Measurements from ENCODE around the gene ELP1.

ELP1 gene

GRCh38 chr9:108877524-108877923, 56.4 kb downstream of the ELP1 start:
- Histone ChIP-seq H3K36me3 (ENCODE audit: insufficient read depth, insufficient read length, low read length) (peaks cover 92% of the 10 kb centered on the region), H3K9me3 (ENCODE audit: insufficient read depth, low read length) (no peaks in the 10 kb centered on the region), H3K4me1 (ENCODE audit: insufficient read depth, insufficient read length) (no peaks in the 10 kb centered on the region), H3K27me3 (ENCODE audit: insufficient read depth, insufficient read length) (no peaks in the 10 kb centered on the region), H3K4me3 (ENCODE audit: insufficient read length, low read depth) (no peak overlapping the region), H3K9ac (ENCODE audit: insufficient read length, low read depth) (no peak overlapping the region)
- no peak for DNase-seq (ENCODE audit: low read depth, low spot score)
- TF ChIP-seq SUZ12 (IDR thresholded peaks at IDR 0.05; ENCODE audit: extremely low read depth, insufficient read depth, insufficient read length) (no peak), YY1 (IDR thresholded peaks at IDR 0.05; ENCODE audit: insufficient read depth, insufficient read length) (no peak), ZNF274 (IDR thresholded peaks at IDR 0.05; ENCODE audit: low read depth, low read length) (no peak)

- TF ChIP-seq YY1 (IDR thresholded peaks at IDR 0.05; ENCODE audit: insufficient read depth, insufficient read length): no peak
- no peak for TF ChIP-seq SUZ12 (IDR thresholded peaks at IDR 0.05; ENCODE audit: extremely low read depth, insufficient read depth, insufficient read length)
- no peak for TF ChIP-seq ZNF274 (IDR thresholded peaks at IDR 0.05; ENCODE audit: low read depth, low read length)
- no peaks in the 10 kb centered on the region for H3K9me3 ChIP-seq (ENCODE audit: insufficient read depth, low read length)
- DNase-seq (ENCODE audit: low read depth, low spot score): no peak
- no peak overlapping the region for H3K9ac ChIP-seq (ENCODE audit: insufficient read length, low read depth)
- H3K27me3 ChIP-seq (ENCODE audit: insufficient read depth, insufficient read length): no peaks in the 10 kb centered on the region
- H3K36me3 ChIP-seq (ENCODE audit: insufficient read depth, insufficient read length, low read length): peaks cover 87% of the 10 kb centered on the region
- no peaks in the 10 kb centered on the region for H3K4me1 ChIP-seq (ENCODE audit: insufficient read depth, insufficient read length)
- H3K4me3 ChIP-seq (ENCODE audit: insufficient read length, low read depth): no peak overlapping the region
Observed at GRCh38 chr9:108876425-108876824, 57.5 kb downstream of the ELP1 start.

- no peak overlapping the region for H3K4me3 ChIP-seq (ENCODE audit: insufficient read length, low read depth)
- DNase-seq (ENCODE audit: low read depth, low spot score): no peak
- TF ChIP-seq ZNF274 (IDR thresholded peaks at IDR 0.05; ENCODE audit: low read depth, low read length): no peak
- TF ChIP-seq YY1 (IDR thresholded peaks at IDR 0.05; ENCODE audit: insufficient read depth, insufficient read length): no peak
- no peak for TF ChIP-seq SUZ12 (IDR thresholded peaks at IDR 0.05; ENCODE audit: extremely low read depth, insufficient read depth, insufficient read length)
- H3K9me3 ChIP-seq (ENCODE audit: insufficient read depth, low read length): no peaks in the 10 kb centered on the region
- no peaks in the 10 kb centered on the region for H3K4me1 ChIP-seq (ENCODE audit: insufficient read depth, insufficient read length)
- H3K36me3 ChIP-seq (ENCODE audit: insufficient read depth, insufficient read length, low read length): peaks cover 79% of the 10 kb centered on the region
- H3K27me3 ChIP-seq (ENCODE audit: insufficient read depth, insufficient read length): no peaks in the 10 kb centered on the region
- no peak overlapping the region for H3K9ac ChIP-seq (ENCODE audit: insufficient read length, low read depth)
Observed at GRCh38 chr9:108874058-108874788, 59.7 kb downstream of the ELP1 start.

- DNase-seq (ENCODE audit: low read depth, low spot score): no peak
- Histone ChIP-seq H3K4me3 (ENCODE audit: insufficient read length, low read depth) (no peak overlapping the region), H3K27me3 (ENCODE audit: insufficient read depth, insufficient read length) (no peaks in the 10 kb centered on the region), H3K4me1 (ENCODE audit: insufficient read depth, insufficient read length) (no peaks in the 10 kb centered on the region), H3K9me3 (ENCODE audit: insufficient read depth, low read length) (no peaks in the 10 kb centered on the region), H3K9ac (ENCODE audit: insufficient read length, low read depth) (no peak overlapping the region), H3K36me3 (ENCODE audit: insufficient read depth, insufficient read length, low read length) (peaks cover 34% of the 10 kb centered on the region)
- TF ChIP-seq ZNF274 (IDR thresholded peaks at IDR 0.05; ENCODE audit: low read depth, low read length) (no peak), SUZ12 (IDR thresholded peaks at IDR 0.05; ENCODE audit: extremely low read depth, insufficient read depth, insufficient read length) (no peak), YY1 (IDR thresholded peaks at IDR 0.05; ENCODE audit: insufficient read depth, insufficient read length) (no peak)
Observed at GRCh38 chr9:108869092-108869725, 64.7 kb downstream of the ELP1 start.

GRCh38 chr9:108867829-108868228, 66.1 kb downstream of the ELP1 start:
- Histone ChIP-seq H3K36me3 (ENCODE audit: insufficient read depth, insufficient read length, low read length) (peaks cover 21% of the 10 kb centered on the region), H3K9ac (ENCODE audit: insufficient read length, low read depth) (no peak overlapping the region), H3K4me1 (ENCODE audit: insufficient read depth, insufficient read length) (no peaks in the 10 kb centered on the region), H3K4me3 (ENCODE audit: insufficient read length, low read depth) (no peak overlapping the region), H3K27me3 (ENCODE audit: insufficient read depth, insufficient read length) (no peaks in the 10 kb centered on the region), H3K9me3 (ENCODE audit: insufficient read depth, low read length) (no peaks in the 10 kb centered on the region)
- TF ChIP-seq ZNF274 (IDR thresholded peaks at IDR 0.05; ENCODE audit: low read depth, low read length): no peak
- TF ChIP-seq YY1 (IDR thresholded peaks at IDR 0.05; ENCODE audit: insufficient read depth, insufficient read length): no peak
- TF ChIP-seq SUZ12 (IDR thresholded peaks at IDR 0.05; ENCODE audit: extremely low read depth, insufficient read depth, insufficient read length): no peak
- DNase-seq (ENCODE audit: low read depth, low spot score): no peak

- H3K36me3 ChIP-seq (ENCODE audit: insufficient read depth, insufficient read length, low read length): peaks cover 19% of the 10 kb centered on the region
- no peak overlapping the region for H3K4me3 ChIP-seq (ENCODE audit: insufficient read length, low read depth)
- H3K9ac ChIP-seq (ENCODE audit: insufficient read length, low read depth): no peak overlapping the region
- DNase-seq (ENCODE audit: low read depth, low spot score): no peak
- H3K4me1 ChIP-seq (ENCODE audit: insufficient read depth, insufficient read length): no peaks in the 10 kb centered on the region
- H3K27me3 ChIP-seq (ENCODE audit: insufficient read depth, insufficient read length): no peaks in the 10 kb centered on the region
- H3K9me3 ChIP-seq (ENCODE audit: insufficient read depth, low read length): no peaks in the 10 kb centered on the region
- no peak for TF ChIP-seq SUZ12 (IDR thresholded peaks at IDR 0.05; ENCODE audit: extremely low read depth, insufficient read depth, insufficient read length)
- TF ChIP-seq ZNF274 (IDR thresholded peaks at IDR 0.05; ENCODE audit: low read depth, low read length): no peak
- TF ChIP-seq YY1 (IDR thresholded peaks at IDR 0.05; ENCODE audit: insufficient read depth, insufficient read length): no peak
Observed at GRCh38 chr9:108867116-108867515, 66.8 kb downstream of the ELP1 start.

GRCh38 chr9:108866001-108866420, 67.9 kb downstream of the ELP1 start:
- H3K27me3 ChIP-seq (ENCODE audit: insufficient read depth, insufficient read length): no peaks in the 10 kb centered on the region
- H3K9ac ChIP-seq (ENCODE audit: insufficient read length, low read depth): no peak overlapping the region
- no peak overlapping the region for H3K4me3 ChIP-seq (ENCODE audit: insufficient read length, low read depth)
- H3K4me1 ChIP-seq (ENCODE audit: insufficient read depth, insufficient read length): no peaks in the 10 kb centered on the region
- peaks cover 13% of the 10 kb centered on the region for H3K36me3 ChIP-seq (ENCODE audit: insufficient read depth, insufficient read length, low read length)
- no peak for TF ChIP-seq ZNF274 (IDR thresholded peaks at IDR 0.05; ENCODE audit: low read depth, low read length)
- no peak for TF ChIP-seq SUZ12 (IDR thresholded peaks at IDR 0.05; ENCODE audit: extremely low read depth, insufficient read depth, insufficient read length)
- H3K9me3 ChIP-seq (ENCODE audit: insufficient read depth, low read length): no peaks in the 10 kb centered on the region
- no peak for DNase-seq (ENCODE audit: low read depth, low spot score)
